Left colon (tissue), 2 donors: ENCODE data around the gene ARHGEF12. TPM values are rescaled to one million over a fixed set of nuclear protein-coding genes. Genes with fewer than 3 reads are reported as not detected.

Experiments
- ATAC-seq: fragments of 200-7000 bp; cut with Tn5 transposase; one replicate; pipeline ENCODE4 v1.9.1; 2020; ENCODE audit warnings: mild to moderate bottlenecking, moderate library complexity
- DNase-seq, 2 donors: peaks; one replicate each; pipeline ENCODE4 v3.0.0-alpha.2; 2020
- intact Hi-C, 2 donors: fragments of 100-400 bp; cut with DNase I in 1 of 2; cut with micrococcal nuclease in 1 of 2; formaldehyde crosslinking; loops; one replicate each; pipeline versions ENCODE4 v1.11.2 to v1.14.0; 2022; cut with DNase I, micrococcal nuclease
- total RNA-seq, 2 donors: library from RNA; stranded (reverse); fragmentation: NEBNext Ultra II Directional; extraction: Animal tissue kit (Norgen Biotek cat#: 25700); gene quantifications; one replicate each; pipeline ENCODE4 v1.2.1, GENCODE V29; 2021
- donor health status: DM: no; HTN: no; CAD: no.
- donor health status: DM: yes; HTN: yes; CAD: no.

Gene ARHGEF12
- total RNA-seq, 2 donors from 2014 or later: 99.1 to 107 TPM

DNA sequence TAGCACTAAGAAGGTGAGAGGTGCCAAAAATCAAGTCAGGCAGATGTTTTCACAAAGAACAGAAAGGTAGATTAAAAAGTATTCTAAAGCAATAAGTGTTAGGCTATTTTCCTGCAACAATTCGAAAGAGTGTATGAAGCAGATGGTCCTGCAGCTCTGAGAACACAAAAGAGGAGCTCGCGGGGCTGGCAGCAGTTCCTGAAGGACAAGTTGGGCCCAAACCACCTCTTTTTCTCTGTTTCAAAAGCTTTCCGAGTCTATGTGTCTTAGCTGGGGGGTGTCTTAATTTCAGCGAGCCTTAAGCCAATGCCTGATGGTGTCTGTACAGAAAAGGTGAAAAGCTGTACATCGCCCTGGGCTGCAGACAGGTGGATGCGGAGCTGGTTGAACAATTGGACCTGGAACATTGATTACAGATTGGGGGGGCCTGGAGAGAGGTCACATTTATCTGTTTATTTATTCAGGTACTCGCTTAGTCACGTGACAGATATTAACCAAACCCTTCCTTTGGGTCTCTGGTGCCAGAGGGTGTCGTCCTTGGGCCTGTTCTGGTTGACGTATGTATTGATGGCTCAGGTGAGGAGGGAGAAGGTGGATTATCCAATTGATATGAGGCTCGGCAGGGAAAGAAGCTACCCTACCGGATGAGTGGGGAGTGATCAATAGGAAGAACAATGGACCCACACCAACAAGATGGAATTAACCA, 200.0 kb downstream of the ARHGEF12 start:
- intact Hi-C loops: no loop called here
- ATAC-seq (no peak), DNase-seq (no peak)

GRCh38 chr11:120536797-120537169, 200.6 kb downstream of the ARHGEF12 start:
- ATAC-seq: no peak
- intact Hi-C loops: no loop called here
- DNase-seq: no peak

DNA sequence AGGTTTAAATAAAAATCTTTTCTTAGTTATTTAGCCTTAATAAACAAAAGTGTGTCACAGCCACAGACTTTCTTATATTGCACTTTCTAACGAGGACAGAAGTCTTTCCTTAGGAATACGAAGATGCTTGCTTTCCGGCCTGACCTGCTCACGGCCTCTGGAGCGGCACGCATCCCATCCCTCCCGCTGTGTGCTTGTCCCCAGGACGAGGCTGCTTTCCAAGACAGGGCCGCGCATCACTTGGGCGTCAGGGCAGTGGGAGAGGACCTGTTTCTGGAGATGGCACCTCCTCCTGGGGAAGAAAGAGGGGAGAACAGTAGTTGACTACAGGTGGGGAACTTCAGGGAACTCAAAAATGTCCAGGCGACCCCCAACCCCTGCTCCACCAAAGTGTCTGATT, 201.8 kb downstream of the ARHGEF12 start:
- ATAC-seq: no peak
- intact Hi-C loops: no loop called here

DNA sequence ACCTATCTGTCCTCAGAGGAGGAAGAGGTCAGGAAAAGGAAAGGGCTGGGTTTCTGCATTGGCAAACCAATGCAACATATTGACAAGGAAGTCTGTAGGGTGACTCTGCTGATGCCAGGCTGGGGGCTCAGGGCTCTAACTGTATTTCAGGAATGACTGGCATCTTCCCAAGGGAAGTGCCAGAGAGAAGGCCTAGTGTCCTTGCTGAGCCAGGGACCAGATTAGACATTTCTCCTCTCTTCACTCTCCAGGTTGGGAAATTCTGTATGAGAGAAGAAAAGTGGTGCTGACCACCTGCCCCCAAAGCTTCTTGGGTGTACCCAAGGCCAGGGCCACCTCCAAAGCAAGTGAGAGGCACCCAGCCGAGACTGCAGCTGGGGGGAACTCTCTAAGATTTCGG, 202.5 kb downstream of the ARHGEF12 start:
- no peak for ATAC-seq
- intact Hi-C loops: no loop called here

More for the DNA sequence above, 201.8 kb downstream of the ARHGEF12 start:
- no peak for DNase-seq

More for the DNA sequence above, 202.5 kb downstream of the ARHGEF12 start:
- no peak for DNase-seq

Other genes starting within 250 kb of the ARHGEF12 start
- 1 to 10 TPM; 6.1 to 8.6 TPM for gene TRIM29, start 198.3 kb upstream of the ARHGEF12 start, total RNA-seq
- 100 to 1,000 TPM; 180 to 189 TPM for gene OAF, start 125.4 kb upstream of the ARHGEF12 start, total RNA-seq
- 1 to 10 TPM; 1.9 to 2.0 TPM for gene POU2F3, start 96.3 kb upstream of the ARHGEF12 start, total RNA-seq
- gene TLCD5, start 11.1 kb upstream of the ARHGEF12 start, total RNA-seq: 1 to 10 TPM in 1 of 2 donors, under 1 TPM in 1; 0.49 to 1.1 TPM
- under 1 TPM; 0.15 to 0.20 TPM for gene GRIK4, start 175.3 kb downstream of the ARHGEF12 start, total RNA-seq